Stomach (tissue), 4 donors: Measurements from ENCODE around the gene DRG2.

Experiments used
- CTCF ChIP-seq, 7 experiments: fragments of 450-650 bp in 4 of 7; fragments of 200-600 bp in 3 of 7; sonication (generic) in 3 of 7; IDR thresholded peaks; one replicate each; pipeline ENCODE4 v1.5.1; 2016 to 2019; ENCODE audit warnings: antibody characterized with exemption in 7 of 7, control low read depth in 2 of 7, mild to moderate bottlenecking in 1 of 7
- EP300 ChIP-seq: sonication (generic); formaldehyde crosslinking; IDR thresholded peaks from one replicate; pipeline ENCODE4 v1.6.1; 2017; ENCODE audit warnings: antibody characterized with exemption
- POLR2A ChIP-seq, 4 donors: fragments of 450-650 bp; IDR thresholded peaks; one replicate each; pipeline ENCODE4 v1.6.1; 2016; ENCODE audit warnings: antibody characterized with exemption in 4 of 4, control low read depth in 2 of 4, mild to moderate bottlenecking in 1 of 4, moderate library complexity in 1 of 4
- POLR2AphosphoS5 ChIP-seq, 3 donors: sonication (generic); formaldehyde crosslinking; IDR thresholded peaks; one replicate each; pipeline ENCODE4 v1.6.1; 2016; ENCODE audit warnings: antibody characterized with exemption in 3 of 3

GRCh38 chr17:18069101-18069500 lies 18.6 kb upstream of the DRG2 start:
- TF ChIP-seq POLR2A (IDR thresholded peaks at IDR 0.05) (no peak), CTCF (IDR thresholded peaks at IDR 0.05) (no peak), EP300 (no peak), POLR2AphosphoS5 (IDR thresholded peaks at IDR 0.05) (no peak)
